ENCODE data around the gene VENTX. TPM values are rescaled to one million over a fixed set of nuclear protein-coding genes. Genes with fewer than 3 reads are reported as not detected.

VENTX gene
- total RNA-seq, 1 donor from 2014 or later: 1.6 TPM

DNA sequence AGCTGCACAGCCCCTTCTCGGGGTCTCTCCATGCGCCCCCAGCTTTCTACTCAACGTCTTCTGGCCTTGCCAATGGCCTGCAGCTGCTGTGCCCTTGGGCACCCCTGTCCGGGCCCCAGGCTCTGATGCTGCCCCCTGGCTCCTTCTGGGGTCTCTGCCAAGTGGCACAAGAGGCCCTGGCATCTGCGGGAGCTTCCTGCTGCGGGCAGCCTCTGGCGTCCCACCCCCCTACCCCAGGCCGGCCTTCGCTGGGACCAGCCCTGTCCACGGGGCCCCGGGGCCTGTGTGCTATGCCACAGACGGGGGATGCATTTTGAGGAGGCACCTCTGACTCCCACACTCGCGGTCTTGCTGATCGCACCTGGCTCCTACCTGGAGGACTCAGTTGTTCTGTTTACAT is 2.3 kb downstream of the VENTX start:
- no peak for TF ChIP-seq CTCF (IDR thresholded peaks at IDR 0.05; ENCODE audit: partially characterized antibody, unreplicated experiment)
- Mint-ChIP-seq H3K9me3 (ENCODE audit: unreplicated experiment) (peaks cover 6% of the 10 kb centered on the region), H3K4me3 (ENCODE audit: unreplicated experiment) (no peak overlapping the region), H3K27ac (ENCODE audit: unreplicated experiment) (no peak overlapping the region), H3K27me3 (ENCODE audit: unreplicated experiment) (peaks cover 8% of the 10 kb centered on the region), H3K36me3 (ENCODE audit: unreplicated experiment) (no peaks in the 10 kb centered on the region), H3K4me1 (ENCODE audit: low read depth, unreplicated experiment) (peaks cover 7% of the 10 kb centered on the region)
- no peak for DNase-seq

DNA sequence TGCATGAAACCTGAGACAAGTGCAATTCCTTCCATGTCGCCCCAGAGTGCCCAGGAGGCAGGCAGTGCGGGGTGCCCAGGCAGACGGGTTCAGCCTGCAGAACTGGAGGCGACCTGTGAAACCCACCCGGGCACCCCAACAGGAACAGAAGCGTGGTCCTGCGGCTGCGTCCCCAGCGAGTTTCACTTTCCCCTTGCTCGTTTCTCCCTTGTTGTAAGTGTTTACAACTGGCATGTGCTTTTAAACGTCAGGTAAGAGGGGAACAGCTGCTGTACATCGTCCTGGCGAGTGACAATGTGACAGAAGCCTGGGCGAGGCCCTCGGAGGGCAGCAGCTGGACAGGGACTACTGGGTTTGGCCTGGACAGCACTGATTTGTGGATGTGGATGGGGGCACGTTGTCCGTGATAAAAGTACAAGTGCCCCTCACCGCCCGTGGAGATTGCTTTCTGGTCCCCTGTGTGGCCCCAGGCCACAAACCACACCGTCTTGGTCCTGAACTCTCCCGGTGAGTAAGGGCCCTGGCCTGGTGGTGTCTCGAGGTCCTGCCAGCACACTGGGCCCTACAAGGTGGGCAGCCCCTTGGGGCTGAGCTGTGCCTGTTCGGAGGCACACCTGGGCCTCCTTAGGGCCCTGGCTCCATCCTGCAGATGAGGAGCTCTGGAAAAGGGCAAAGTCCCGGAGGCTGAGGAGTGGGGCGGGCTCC is 4.0 kb downstream of the VENTX start:
- H3K27ac Mint-ChIP-seq (ENCODE audit: unreplicated experiment): no peak overlapping the region
- H3K4me3 Mint-ChIP-seq (ENCODE audit: unreplicated experiment): no peak overlapping the region
- no peak for TF ChIP-seq CTCF (IDR thresholded peaks at IDR 0.05; ENCODE audit: partially characterized antibody, unreplicated experiment)
- peaks cover 6% of the 10 kb centered on the region for H3K9me3 Mint-ChIP-seq (ENCODE audit: unreplicated experiment)
- peaks cover 10% of the 10 kb centered on the region for H3K4me1 Mint-ChIP-seq (ENCODE audit: low read depth, unreplicated experiment)
- peaks cover 7% of the 10 kb centered on the region for H3K27me3 Mint-ChIP-seq (ENCODE audit: unreplicated experiment)
- no peak for DNase-seq
- no peaks in the 10 kb centered on the region for H3K36me3 Mint-ChIP-seq (ENCODE audit: unreplicated experiment)

GRCh38 chr10:133242611-133243356 is 5.1 kb downstream of the VENTX start:
- Mint-ChIP-seq H3K4me3 (ENCODE audit: unreplicated experiment) (peak overlapping the region; percentile 8), H3K27me3 (ENCODE audit: unreplicated experiment) (peaks cover 7% of the 10 kb centered on the region), H3K4me1 (ENCODE audit: low read depth, unreplicated experiment) (peaks cover 10% of the 10 kb centered on the region), H3K27ac (ENCODE audit: unreplicated experiment) (peak overlapping the region; percentile 5), H3K9me3 (ENCODE audit: unreplicated experiment) (peaks cover 6% of the 10 kb centered on the region), H3K36me3 (ENCODE audit: unreplicated experiment) (no peaks in the 10 kb centered on the region)
- no peak for DNase-seq
- no peak for TF ChIP-seq CTCF (IDR thresholded peaks at IDR 0.05; ENCODE audit: partially characterized antibody, unreplicated experiment)

- peaks cover 8% of the 10 kb centered on the region for H3K4me1 Mint-ChIP-seq (ENCODE audit: low read depth, unreplicated experiment)
- H3K27ac Mint-ChIP-seq (ENCODE audit: unreplicated experiment): no peak overlapping the region
- no peaks in the 10 kb centered on the region for H3K36me3 Mint-ChIP-seq (ENCODE audit: unreplicated experiment)
- H3K27me3 Mint-ChIP-seq (ENCODE audit: unreplicated experiment): peaks cover 6% of the 10 kb centered on the region
- H3K9me3 Mint-ChIP-seq (ENCODE audit: unreplicated experiment): peaks cover 5% of the 10 kb centered on the region
- no peak overlapping the region for H3K4me3 Mint-ChIP-seq (ENCODE audit: unreplicated experiment)
- no peak for TF ChIP-seq CTCF (IDR thresholded peaks at IDR 0.05; ENCODE audit: partially characterized antibody, unreplicated experiment)
- no peak for DNase-seq
Observed at GRCh38 chr10:133243593-133243992, 5.9 kb downstream of the VENTX start.
